K562 (cell line): ENCODE data around the gene HAO2. TPM values are rescaled to one million over a fixed set of nuclear protein-coding genes. Genes with fewer than 3 reads are reported as not detected.

Source experiments
- CBX8 ChIP-seq: fragments of 200-600 bp; sonication (generic); IDR thresholded peaks from 2 replicates; pipeline ENCODE4 v1.6.1; 2012; ENCODE audit warnings: borderline replicate concordance, mixed run types, low read depth, mild to moderate bottlenecking, moderate library complexity, mixed read lengths, low read length, control low read depth, inconsistent platforms; ENCODE audit not compliant: poor library complexity, severe bottlenecking; ENCODE audit errors: extremely low read depth
- HDGF ChIP-seq: fragments of 450-650 bp; IDR thresholded peaks from 2 replicates; pipeline ENCODE4 v1.6.1; 2016
- MED1 ChIP-seq: sonication (generic); formaldehyde crosslinking; IDR thresholded peaks from 2 replicates; pipeline ENCODE4 v1.8.1; 2023; ENCODE audit warnings: missing genetic modification reagents, borderline replicate concordance
- NCOR1 ChIP-seq: fragments of 450-650 bp; IDR thresholded peaks from 2 replicates; pipeline ENCODE4 v1.6.1; 2016; ENCODE audit warnings: mild to moderate bottlenecking, moderate library complexity
- TGIF2 ChIP-seq: sonication (generic); formaldehyde crosslinking; IDR thresholded peaks from 2 replicates; pipeline ENCODE4 v1.8.1; 2022; ENCODE audit warnings: mild to moderate bottlenecking, missing genetic modification reagents, moderate library complexity
- THRA ChIP-seq: fragments of 450-650 bp; IDR thresholded peaks from 2 replicates; pipeline ENCODE4 v1.6.1; 2017; ENCODE audit warnings: mild to moderate bottlenecking, moderate library complexity
- ZBTB1 ChIP-seq: sonication (generic); formaldehyde crosslinking; IDR thresholded peaks from 2 replicates; pipeline ENCODE4 v1.8.1; 2023; ENCODE audit warnings: missing genetic modification reagents, low read depth, mild to moderate bottlenecking, borderline replicate concordance
- ZBTB8A ChIP-seq: fragments of 450-650 bp; IDR thresholded peaks from 2 replicates; pipeline ENCODE4 v1.6.1; 2018; ENCODE audit warnings: mild to moderate bottlenecking, moderate library complexity; ENCODE audit not compliant: partially characterized antibody
- ZNF639 ChIP-seq, 2 experiments: fragments of 200-800 bp in 1 of 2; sonication (Bioruptor generic) in 1 of 2; sonication (generic) in 1 of 2; formaldehyde crosslinking in 1 of 2; IDR thresholded peaks in 1 of 2; conservative IDR thresholded peaks in 1 of 2; 2 replicates each; pipeline versions ENCODE4 v1.5.0 to v1.6.1; 2016 to 2020; ENCODE audit warnings: missing compliant biosample characterization in 1 of 2, missing genetic modification characterization in 1 of 2, missing genetic modification reagents in 1 of 2
- polyA plus RNA-seq, 8 experiments: library from polyadenylated mRNA; depleted of rRNA in 4 of 8; stranded (reverse) in 5 of 8; unstranded in 3 of 8; fragments of >200 nt; fragmentation: Nextera tagmentation in 2 of 8; fragmentation: Illumina TruSeq in 1 of 8; extraction: Ambion mirVana in 2 of 8; extraction: Trizol in 1 of 8; gene quantifications; 2 replicates each; pipeline versions ENCODE4 v1.2.1 to v1.2.3, GENCODE V29; 2011 to 2014; ENCODE audit warnings: inconsistent platforms in 1 of 8, missing spikeins in 1 of 8
- total RNA-seq, 7 experiments: library from RNA; depleted of rRNA in 6 of 7; stranded (reverse); fragments of >200 nt in 6 of 7; fragmentation: Illumina TruSeq in 2 of 7; extraction: Trizol in 2 of 7; gene quantifications; 2 replicates each; pipeline versions ENCODE4 v1.2.1 to v1.2.3, GENCODE V29; 2011 to 2021; ENCODE audit warnings: low replicate concordance in 1 of 7

Gene HAO2
- total and polyA plus RNA-seq, 9 of the 15 experiments (the other 6 are each of a cell fraction or from before 2014, with no cell fraction given): not detected

- TF ChIP-seq ZBTB1 (CRISPR knock-in tag): no peak
- TF ChIP-seq ZBTB8A: no peak
- no peak for TF ChIP-seq TGIF2 (CRISPR knock-in tag)
- no peak for TF ChIP-seq THRA
- TF ChIP-seq HDGF: no peak
- no peak for TF ChIP-seq NCOR1
- TF ChIP-seq CBX8: no peak
- TF ChIP-seq ZNF639 (CRISPR knock-in tag; conservative IDR thresholded peaks at IDR 0.05 in 1 of 2, IDR thresholded peaks at IDR 0.05 in 1 of 2): no peak
- TF ChIP-seq MED1 (CRISPR knock-in tag): no peak
- TF ChIP-seq, all 486 proteins: peak for 0
These were observed 25.5 kb downstream of the HAO2 start (continued) for GRCh38 chr1:119394085-119394484.
